GM21825 (cell line): ENCODE results near the gene TRERF1.

Source experiments
- ATAC-seq: cut with Tn5 transposase; IDR thresholded peaks from one replicate; pipeline ENCODE4 v1.9.1; 2021; ENCODE audit warnings: mild to moderate bottlenecking, moderate library complexity; ENCODE audit not compliant: unreplicated experiment

Gene TRERF1

DNA sequence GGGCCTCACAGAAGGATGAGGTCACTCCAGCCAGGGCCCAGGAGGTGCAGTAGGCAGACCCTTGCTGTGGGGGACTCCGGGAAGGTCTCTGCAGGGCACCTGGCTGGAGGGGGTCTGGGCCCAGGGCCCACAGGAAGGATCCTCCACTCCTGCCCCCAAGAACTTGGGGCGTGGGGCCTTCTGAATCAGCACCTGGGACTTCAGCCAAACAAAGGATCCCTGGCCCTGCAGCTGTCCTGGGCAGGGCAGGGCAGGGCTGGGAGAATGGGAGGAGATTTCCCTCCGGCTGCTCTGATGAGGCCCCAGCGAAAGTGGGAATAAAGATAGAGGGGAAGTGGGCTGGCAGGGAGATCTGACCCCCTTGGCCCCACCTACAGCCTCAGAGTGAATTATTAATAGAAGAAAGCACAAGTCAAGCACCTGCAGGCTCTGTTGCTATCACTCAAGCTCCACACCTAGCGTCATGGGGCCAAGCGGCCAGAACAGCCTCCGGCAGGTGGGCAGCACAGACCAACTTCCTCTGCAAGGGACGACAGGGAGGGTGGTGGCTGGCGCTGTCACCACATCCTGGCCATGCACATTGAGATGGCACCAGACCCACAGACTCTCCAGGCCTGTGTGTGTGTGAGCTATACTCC is 172.5 kb downstream of the TRERF1 start:
- ATAC-seq, result peak; percentile 58

DNA sequence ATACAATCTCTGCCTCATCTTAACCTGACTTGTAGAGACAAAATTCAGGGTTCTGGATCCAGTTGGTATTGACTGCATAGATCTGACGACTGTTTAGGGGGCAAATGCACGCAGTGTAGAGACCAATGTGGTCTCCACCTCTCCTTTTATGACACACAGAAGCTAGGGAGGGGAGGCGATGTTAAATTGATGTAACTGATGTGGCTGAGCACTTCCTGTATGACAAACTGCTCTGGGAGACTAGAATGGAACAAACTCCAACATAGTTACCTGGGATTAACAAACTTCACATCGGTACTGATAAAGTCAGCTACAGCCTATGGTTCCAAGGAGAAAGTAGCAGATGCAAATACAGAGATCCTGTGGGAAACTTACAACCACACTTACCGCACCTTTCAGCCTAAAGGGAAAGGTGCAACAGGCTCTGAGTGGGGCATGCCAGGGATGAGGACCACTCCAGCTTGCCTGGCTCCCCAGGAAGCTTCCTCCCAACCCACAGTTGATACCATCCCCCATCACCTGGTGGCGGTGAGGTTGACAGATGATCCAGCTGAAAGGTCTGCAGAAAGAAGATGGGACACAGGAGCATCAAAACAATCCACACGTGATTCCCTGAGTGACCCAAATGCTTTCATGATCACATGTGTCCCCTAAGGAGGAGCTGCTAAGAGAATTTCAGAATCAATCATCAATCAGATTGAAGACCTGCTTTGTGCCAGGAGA is 173.4 kb downstream of the TRERF1 start:
- ATAC-seq, result no peak

DNA sequence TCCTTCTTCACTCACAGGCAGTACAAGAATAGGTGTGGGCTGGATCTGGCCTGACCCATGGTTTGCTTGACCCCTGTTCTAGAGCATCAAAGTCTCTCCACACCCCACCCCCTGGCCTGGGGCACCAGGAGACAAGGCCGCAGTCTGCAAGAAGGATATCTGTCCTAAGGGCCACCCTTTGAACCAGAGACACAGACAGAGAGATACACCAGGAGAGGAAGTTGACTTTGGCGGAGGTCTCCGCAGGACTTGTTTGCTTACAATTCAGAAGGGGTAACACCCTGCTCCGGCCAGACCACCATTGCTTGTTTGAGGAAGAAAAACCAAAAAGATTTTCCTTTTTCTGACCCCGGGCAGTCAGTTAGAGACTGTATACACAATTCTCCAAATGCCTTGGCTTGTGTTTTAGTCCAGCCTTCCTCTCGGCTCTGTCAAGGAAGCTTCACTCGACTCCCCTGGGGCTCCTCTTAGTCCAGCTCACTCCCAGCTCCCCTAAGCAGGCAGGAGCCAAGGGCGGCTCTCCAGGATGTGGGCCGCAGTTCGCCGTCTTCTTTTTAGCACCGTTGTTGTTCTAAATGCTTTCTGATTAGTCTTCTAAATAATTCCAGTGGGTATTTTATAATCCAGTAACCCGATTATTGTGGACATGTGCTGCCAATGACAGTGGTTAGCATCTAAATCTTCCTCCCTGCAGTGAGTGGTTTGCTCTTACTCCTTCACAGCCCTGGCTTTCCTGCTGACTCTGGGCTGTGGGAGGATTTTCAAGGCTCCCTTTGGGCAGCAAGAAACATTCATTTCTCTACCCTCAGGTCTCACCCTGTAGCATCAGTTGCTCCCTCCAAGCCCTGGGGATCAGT is 175.5 kb downstream of the TRERF1 start:
- ATAC-seq, result no peak

DNA sequence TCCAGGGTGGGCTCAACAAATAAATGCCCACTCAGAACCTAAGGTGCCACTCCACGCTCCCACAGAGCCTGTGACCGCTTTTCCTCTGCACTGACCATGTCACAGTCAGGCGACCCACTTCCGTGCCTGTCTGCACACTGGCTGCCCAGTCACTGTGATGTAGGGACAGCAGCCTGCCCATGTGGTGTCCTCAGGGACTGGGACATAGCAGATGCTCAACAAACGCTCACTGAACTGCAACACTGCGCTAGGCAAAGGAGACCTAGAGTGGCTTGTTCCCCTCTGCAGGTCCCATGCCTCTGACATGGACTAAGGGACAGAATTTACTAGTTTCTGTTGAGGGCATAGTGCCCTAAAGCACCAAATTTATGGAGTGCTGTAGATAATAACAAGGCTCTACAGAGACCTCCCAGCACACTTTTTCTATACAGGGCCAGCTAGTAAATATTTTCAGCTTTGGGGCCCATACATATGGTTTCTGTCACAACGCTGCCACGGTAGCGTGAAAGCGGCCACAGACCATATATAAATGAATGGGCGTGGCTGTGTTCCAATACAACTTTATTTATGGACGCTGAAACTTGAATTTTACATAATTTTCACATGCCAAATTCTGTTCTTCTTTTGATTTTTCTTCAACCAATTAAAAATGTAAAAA is 176.2 kb downstream of the TRERF1 start:
- ATAC-seq, result no peak

DNA sequence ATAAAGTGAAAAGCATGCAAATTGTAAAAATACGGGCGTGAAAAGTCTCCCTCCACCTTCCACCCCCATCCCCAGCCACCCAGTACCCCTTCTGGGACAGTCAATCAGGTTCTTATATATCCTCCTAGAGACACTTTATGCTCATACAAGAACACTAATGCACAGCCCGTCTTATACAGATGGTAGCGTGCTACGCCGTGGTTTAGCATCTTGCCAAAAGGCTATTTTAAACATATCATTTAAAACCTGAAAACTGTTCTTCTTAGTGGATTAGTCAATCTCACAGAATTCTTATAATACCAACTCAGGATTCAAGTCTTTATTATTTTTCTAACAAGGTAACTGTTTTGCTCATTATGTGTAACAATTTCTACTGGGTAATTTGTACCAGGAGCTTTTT is 176.8 kb downstream of the TRERF1 start:
- no peak for ATAC-seq

DNA sequence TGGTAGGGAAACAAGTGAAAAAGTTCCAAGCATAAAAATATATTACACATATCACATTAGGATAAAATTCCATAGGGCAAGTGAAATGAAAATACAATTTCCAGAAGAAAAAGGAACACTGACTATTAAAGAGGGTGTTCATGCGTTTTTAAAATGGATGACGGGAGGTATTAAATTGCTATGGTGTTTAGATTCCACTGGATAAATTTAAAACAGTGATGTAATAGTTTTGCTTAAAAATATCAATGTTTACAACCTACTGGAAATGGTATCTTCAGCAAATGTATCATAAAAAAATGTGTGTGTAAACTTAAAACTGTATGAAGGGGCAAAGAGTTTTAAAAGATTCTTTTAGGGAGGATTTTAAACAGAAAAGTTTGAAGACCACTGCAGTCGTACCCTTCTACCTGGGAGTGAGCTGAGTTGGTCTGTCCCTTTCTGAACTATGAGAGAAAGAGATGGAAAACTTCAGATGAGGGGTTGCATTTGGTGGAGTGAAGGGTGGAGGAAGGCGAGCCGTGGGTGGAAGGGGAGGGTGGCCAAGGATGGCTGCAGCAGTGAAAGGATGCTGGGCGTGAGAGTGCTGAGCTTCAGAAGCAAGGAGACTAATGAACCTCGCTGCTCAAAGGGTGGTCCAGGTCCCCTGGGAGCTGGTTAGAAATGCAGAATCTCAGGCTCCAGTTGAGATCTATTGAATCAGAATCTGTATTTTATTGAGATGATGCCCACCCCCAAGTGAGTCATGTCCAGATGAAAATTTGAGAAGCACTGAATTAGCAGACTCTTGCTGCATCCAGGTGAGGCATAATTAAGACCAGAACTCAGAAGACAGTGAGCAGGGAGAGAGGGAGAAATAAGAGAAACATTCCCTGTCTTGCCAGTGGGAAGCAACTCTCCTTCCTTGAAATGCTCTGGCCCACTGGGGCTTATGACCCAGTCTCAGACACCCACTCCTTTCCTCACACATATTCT is 179.6 kb downstream of the TRERF1 start:
- no peak for ATAC-seq

DNA sequence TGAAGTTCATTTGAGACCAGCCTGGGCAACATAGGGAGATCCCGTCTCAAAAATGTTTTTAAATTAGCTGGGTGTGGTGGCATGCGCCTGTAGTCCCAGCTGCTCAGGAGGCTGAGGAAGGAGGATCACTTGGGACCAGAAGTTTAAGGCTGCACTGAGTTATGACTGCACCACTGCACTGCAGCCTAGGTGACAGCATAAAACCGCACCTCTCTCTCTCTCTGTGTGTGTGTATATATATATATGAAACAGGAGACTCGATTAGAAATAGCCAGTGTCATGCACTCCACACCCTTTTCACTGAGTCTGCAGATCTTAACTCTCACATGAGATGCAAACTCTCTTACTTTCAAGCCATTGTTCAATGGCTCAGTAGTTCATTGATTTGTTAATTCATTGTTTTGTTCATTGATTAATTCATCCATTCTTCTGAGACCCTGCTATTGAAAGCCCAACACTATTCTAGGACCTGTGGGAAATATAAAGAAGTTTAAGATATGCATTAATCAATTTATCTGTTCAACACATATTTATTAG is 181.7 kb downstream of the TRERF1 start:
- peak; percentile 32 for ATAC-seq

DNA sequence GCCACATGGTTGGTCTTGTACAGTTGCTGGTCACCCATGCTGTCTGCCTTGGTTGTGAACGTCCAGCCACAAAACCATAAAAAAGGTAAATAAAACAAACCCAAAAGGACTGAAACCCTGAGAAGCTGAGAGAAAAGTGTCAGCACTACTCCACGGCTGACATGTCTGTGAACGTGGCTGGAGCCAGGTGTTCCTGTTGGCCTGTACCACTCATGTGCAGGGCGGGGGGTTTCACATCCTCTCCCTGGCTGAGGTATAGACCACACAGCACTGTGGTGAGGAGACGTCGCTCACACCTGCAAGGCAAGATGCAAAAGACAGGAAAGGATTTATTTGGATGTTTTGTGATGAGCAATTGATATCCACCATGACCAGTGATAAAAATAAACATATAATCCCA is 182.2 kb downstream of the TRERF1 start:
- ATAC-seq, result peak; percentile 88

DNA sequence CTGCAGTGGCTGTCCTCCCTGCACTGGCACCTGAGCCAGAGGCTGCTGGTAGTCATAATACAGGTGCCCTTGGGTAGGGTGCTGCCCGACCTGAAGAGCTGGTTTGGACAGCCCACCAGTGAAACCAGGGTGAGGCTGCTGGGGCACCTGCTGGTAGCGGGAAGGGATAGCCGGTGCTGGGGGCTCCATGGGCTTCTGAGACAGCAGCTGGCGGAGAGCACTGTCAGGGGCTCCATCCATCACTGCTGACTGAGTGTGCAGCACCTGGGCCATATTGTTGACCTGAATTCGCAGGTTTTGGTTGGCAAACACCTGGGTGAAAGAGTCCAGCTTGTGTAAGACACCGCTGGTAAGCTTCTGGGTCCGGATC is 182.9 kb downstream of the TRERF1 start:
- ATAC-seq, result no peak

DNA sequence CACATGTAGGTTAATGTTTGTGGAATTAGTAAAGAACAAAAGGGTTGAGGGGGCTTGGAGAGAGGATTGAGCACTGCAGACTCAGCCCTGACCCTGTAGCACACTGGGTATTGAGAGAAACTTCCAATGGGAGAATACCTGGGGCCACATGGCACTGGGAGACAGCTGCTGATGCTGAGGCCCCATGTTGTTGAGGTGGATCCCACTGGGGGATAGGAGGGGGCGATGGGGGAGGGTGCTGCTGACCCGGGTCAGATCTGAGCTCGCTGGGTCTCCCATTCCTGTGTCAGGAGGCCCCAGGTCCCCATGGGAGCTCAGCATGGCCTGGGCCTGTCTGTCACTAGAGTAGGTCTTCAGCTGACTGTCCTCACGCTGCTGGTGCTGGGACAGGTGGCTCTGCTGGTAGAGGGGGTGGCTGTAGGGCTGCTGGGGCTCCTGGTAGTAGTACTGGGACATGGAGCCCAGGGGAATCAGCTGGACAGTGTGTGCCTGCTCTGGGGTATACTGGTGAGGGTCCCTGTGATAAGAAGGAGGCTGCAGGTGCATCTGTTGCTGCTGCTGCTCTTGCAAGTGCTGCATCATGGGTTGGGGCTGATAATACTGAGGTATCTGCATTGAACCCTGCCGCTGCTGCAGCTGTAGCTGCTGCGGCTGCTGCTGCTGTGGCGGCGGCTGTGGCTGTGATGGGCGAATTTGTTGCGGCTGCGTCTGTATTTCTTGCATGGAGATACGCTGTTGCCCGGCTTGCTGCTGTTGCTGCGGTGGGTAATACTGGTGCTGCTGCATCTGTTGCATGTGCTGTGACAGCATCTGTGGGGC is 183.5 kb downstream of the TRERF1 start:
- no peak for ATAC-seq

DNA sequence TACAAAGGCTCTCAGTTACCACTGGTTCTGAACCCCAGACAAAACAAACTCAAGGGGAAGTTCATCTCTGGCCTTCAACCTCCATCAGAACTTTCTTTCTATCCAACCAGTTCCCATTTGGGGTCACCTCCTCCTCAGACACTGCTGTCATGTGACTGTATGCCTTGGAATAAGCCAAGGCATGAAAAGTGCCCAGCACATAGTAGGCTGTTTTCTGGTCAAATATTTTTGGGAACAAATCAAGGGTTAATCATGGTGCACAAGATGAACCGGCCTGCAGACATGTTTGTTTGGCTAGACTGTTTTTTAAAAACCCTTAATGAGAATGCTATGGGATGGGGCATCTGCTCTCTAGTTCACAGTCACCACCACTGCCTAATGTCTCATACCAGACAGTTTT is 185.2 kb downstream of the TRERF1 start:
- ATAC-seq, result no peak

DNA sequence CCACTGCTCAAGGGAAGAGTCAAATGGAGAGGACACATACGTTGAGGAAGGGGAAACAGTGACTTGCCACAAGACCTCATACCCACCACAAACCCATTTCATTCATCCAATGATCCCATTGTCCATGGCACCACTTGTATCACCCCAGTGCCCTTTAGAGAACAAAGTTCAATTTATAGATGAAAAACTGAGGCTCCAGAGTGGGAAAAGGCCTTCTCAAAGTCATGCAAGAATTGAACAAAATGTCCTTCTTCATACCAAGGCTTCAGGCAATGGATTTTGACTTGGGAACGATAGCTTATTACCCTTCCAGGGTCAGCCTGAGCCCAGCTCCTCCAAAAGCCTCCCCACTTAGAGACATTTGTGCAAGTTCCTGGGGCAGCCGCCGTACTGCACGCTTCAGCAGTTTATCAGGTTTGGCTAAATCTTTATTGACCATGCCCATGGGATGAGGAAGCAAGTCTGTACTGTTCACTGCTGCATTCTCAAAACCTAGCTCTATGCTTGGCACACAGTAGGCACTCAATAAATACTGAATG is 186.8 kb downstream of the TRERF1 start:
- ATAC-seq, result no peak

DNA sequence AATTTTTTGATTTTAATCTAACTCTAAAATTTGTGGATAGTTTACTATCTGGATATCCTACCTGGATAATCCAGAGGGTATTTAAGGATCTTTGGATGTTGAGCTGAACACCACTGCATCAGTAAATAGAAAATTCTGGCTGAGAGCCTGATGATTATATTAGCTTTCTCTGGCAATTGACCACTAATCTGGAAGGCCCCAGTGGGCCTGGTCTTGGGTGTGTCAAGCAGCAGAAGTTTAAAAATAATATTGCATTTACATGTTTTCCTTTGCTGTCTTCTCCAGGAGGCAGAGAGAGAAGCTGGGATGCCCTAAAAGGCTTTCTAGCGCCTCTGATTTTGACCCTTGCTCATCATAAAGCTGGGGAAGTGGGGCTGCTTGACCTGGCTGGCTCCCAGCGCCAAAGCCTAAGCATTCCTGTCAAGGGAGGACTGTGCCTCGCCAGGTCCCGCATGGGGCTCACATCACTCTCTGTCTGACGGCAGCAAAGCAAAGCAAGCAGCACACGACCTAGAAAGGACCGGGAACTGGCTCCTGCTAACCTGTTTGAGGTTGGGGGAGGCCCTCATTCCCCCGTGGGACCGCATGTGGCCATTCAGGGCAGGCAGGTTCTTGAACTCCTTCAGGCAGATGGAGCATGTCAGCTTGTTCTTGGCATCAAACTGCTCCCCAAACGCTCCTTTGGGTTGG is 187.4 kb downstream of the TRERF1 start:
- no peak for ATAC-seq

DNA sequence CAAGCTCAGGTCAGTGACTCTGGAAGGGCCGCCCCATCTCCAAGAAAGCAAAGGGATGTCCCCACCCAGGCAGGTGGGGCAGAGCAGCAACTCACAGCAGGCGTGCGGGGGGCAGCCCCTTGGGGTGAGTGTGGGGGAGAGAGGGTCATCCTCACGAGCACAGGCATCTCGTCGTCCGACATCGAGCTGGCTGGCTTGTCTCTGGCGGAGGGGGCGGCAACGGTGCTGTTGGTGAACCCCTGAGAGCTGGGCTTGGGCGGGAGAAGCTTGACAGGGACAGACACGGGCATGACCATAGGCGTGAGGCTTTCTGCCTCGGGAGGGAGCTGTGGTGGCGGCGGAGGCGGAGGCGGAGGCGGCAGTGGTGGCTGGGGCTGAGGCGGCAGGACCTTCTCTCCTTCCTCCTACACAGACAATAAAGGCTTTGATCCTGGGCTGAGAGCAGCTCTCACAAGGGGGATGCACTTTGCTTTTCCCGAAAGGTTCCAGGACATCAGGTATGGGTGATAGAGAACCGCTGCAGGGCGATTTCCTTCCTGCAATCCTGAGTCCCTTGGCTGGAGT is 188.5 kb downstream of the TRERF1 start:
- ATAC-seq, result no peak

DNA sequence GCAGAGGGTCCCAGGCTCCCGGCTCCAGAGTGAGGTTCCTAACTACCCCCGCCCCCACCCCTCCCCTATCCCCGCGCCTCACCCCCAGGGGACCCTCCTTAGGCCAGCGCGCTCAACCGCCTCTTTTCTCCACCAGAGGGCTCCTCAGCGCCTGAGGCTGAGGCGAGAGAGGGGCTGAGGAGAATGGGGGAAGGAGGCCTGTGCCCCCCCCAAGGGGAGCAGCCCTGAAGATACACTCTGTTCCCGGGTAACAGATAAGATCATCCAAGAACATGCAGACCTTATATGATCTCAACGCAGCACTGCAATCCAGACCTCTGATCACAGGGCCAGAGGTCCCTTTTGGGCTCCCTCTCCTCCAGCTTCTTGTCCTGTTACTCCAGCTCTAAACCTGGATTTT is 190.8 kb downstream of the TRERF1 start:
- no peak for ATAC-seq

DNA sequence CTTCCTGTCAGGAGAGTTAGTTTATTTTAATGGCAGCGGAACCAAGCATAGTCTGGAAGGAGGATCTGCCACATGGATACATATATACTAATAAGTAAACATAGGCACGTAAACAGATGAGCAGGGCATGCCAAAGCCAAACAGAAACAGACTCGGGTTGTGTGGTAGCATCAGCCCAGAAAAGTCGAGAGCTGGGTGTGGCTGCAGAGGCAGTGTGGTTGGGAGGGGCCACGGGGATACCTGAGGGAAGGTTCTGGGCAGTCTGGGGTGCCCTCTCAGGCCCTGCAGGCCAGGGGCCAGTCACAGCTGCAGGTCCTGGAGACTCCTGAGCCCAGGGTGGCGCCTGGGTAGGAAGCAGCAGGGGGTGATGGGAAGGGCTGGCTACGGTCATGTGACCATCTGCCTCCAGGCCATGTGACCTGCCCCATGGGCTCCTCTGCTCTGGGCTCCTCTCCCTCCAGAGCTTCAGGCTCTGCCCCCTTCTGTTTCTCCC is 191.3 kb downstream of the TRERF1 start:
- ATAC-seq, result no peak

DNA sequence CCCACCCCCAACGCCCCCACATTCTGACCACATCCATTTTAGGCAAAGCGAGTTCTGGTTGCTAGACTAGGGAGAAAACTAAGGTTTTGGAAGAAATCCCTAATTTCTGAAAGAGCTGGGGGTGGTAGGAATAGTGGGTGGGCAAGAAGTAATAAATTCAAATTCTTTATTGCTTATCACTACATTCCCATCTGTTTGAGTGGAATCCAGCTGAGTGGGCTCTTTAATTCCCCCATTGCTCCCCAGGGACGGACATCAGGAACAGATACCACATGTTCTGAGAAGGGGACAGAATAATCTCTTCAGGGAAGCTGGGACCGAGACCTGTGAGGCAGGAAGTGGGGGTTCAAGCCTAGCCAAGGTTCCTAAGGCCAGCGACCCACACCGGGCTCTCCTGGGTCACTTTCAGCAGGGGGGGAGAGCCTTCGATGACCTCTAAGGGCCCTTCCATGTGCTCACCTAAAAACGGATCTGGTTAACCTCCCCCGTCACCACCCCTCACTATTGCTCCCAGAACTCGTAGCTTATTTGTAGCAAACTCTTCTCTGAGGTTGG is 191.8 kb downstream of the TRERF1 start:
- ATAC-seq, result no peak
